PFSK-1 (cell line): ENCODE measurements around the gene FOXR1.

ENCODE experiments used
- FOXP2 ChIP-seq: optimal IDR thresholded peaks from 2 replicates; pipeline ENCODE3; 2011; ENCODE audit warnings: borderline replicate concordance, control low read depth, inconsistent platforms; ENCODE audit not compliant: insufficient read depth; ENCODE audit errors: extremely low read length, extremely low read depth
- POLR2AphosphoS5 ChIP-seq: IDR thresholded peaks from 2 replicates; pipeline ENCODE4 v1.6.1; 2012; ENCODE audit warnings: low read depth, mild to moderate bottlenecking, control low read depth, low read length, moderate library complexity
- SIN3A ChIP-seq: IDR thresholded peaks from 2 replicates; pipeline ENCODE4 v1.6.1; 2012; ENCODE audit warnings: mild to moderate bottlenecking, low read length, moderate library complexity, borderline replicate concordance; ENCODE audit not compliant: insufficient read depth
- TAF1 ChIP-seq: IDR thresholded peaks from 2 replicates; pipeline ENCODE4 v1.6.1; 2012; ENCODE audit warnings: low read length, control low read depth, borderline replicate concordance; ENCODE audit not compliant: insufficient read depth
- TF ChIP-seq, protein P1 (sequence below), 2 experiments: IDR thresholded peaks; 2 replicates each; pipeline versions ENCODE4 v1.6.1 to v1.8.0; 2011 to 2012; ENCODE audit warnings: low read depth in 2 of 2, low read length in 2 of 2, control low read depth in 1 of 2, inconsistent platforms in 1 of 2, mild to moderate bottlenecking in 1 of 2, moderate library complexity in 1 of 2; ENCODE audit not compliant: insufficient read depth in 1 of 2

The FOXR1 gene

DNA sequence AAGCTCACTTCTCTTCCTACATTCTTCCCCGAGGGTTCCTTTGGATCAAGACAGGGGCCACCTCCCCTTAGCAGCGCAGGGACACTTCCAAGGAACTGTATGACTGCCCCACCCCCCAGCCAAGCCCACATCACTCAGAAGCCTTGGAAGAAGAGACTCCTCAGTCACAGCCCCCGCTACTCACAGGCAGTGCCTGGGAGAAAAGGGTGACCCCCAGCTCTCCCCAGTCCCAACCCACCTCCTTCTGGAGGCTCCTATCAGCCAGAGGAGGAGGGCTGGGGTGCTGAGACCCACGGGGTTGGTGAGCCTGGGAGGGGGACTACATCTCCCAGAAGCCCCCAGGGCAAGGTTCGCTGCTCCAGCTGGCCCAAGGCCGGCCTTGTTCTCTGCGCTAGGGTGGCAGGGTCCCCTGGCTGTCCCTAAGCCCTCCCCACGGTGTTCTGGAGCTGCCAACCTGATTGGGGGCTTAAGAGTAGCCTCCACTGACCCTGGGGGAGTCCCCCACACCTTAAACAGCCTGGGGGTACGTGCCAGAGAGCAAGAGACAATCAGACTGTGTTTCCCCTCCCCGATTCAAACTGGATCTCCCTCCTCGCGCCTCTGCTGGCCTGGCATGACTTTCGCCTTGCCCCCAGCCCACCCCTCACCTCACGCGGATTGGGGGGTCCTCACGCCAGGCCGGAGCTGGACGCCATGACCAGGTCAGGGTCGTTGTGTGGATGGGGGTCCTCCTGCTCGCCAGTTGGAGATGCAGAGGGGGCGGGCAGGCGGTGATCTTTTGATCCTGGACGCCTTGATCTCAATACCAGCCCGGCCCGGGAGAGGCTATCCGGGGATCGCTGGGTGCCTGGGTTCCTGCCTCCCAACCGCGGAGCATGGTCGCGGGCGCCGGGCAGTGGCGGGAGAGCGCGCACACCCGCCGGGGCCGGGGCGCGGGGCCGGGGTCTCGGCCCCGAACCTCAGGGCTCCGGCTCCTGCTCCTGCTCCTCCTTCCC is 46.7 kb upstream of the FOXR1 start:
- TF ChIP-seq POLR2AphosphoS5: no peak

DNA sequence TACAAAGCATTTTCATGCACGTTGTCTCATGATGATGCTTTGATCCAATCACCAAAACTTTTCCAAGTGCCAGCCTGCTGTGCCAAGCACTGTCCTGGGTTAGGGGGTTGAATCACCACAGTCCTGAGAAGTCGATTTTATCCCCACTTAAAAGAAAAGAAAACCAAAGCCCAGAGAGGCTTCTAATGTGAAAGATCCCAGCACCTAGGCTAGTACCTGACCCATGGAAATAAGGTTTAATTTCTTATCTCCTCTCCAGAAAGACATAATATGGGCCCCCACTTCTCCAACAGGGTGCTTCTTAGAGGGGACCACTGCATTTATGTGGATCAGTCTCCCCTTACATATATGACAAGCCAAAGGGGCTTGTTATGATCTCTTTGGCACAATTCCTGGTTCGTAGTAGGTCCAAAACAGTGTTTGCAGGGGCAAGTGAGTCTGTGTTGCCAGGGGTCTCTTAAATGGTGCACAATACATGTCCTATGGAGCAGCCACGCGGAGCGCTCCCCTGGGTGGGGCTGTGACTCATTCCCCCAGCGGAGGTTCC is 43.9 kb upstream of the FOXR1 start:
- TF ChIP-seq, protein P1, sequence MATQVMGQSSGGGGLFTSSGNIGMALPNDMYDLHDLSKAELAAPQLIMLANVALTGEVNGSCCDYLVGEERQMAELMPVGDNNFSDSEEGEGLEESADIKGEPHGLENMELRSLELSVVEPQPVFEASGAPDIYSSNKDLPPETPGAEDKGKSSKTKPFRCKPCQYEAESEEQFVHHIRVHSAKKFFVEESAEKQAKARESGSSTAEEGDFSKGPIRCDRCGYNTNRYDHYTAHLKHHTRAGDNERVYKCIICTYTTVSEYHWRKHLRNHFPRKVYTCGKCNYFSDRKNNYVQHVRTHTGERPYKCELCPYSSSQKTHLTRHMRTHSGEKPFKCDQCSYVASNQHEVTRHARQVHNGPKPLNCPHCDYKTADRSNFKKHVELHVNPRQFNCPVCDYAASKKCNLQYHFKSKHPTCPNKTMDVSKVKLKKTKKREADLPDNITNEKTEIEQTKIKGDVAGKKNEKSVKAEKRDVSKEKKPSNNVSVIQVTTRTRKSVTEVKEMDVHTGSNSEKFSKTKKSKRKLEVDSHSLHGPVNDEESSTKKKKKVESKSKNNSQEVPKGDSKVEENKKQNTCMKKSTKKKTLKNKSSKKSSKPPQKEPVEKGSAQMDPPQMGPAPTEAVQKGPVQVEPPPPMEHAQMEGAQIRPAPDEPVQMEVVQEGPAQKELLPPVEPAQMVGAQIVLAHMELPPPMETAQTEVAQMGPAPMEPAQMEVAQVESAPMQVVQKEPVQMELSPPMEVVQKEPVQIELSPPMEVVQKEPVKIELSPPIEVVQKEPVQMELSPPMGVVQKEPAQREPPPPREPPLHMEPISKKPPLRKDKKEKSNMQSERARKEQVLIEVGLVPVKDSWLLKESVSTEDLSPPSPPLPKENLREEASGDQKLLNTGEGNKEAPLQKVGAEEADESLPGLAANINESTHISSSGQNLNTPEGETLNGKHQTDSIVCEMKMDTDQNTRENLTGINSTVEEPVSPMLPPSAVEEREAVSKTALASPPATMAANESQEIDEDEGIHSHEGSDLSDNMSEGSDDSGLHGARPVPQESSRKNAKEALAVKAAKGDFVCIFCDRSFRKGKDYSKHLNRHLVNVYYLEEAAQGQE (IDR thresholded peaks at IDR 0.05; ENCODE audit: insufficient read depth in 1 of 2, low read depth in 2 of 2, low read length in 2 of 2): no peak
- TF ChIP-seq FOXP2: no peak
- no peak for TF ChIP-seq TAF1
- no peak for TF ChIP-seq POLR2AphosphoS5
- TF ChIP-seq SIN3A: no peak

DNA sequence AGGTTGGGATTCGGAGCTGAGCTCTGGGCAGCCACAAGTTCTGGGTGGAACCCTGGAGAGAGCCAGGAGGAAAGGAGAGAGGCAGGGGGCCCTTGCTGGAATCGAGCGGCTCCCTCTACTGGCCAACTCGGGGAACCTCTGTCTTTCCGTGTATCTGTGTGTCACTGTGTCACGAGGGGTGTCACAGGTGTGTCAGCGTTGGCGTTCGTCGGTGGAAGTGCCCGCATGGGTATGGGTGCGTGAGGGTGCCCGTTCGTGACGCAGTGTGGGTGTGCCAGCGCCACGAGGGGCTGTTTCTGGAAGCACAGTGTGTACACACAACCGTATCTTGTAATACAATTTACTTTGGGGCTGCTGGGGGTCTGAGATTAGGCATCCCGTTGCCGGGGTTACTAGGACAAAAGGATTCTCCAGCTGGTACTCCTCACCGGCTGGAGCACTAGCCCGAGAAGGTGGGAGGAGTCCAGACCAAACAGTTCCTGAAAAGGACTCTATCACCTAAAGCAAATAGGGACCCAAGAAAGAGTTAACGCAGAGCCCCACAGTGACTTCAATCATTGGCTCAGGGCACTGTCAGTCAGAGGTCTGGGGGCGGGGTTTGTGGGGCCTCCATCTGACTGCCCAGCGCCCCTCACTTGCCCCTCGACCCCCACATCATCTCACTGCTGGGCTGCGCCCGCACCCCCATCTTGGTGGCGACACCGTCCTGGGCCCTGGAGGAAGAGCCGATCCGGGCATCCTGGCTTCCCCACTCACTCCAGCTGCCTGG is 43.3 kb upstream of the FOXR1 start:
- TF ChIP-seq, protein P1 (IDR thresholded peaks at IDR 0.05; ENCODE audit: insufficient read depth in 1 of 2, low read depth in 2 of 2, low read length in 2 of 2): peak; percentile 50 to 69; a peak in 3 of 4 replicates
- no peak for TF ChIP-seq SIN3A
- peak; percentile 23; the same call in 1 of the 2 replicates for TF ChIP-seq TAF1

DNA sequence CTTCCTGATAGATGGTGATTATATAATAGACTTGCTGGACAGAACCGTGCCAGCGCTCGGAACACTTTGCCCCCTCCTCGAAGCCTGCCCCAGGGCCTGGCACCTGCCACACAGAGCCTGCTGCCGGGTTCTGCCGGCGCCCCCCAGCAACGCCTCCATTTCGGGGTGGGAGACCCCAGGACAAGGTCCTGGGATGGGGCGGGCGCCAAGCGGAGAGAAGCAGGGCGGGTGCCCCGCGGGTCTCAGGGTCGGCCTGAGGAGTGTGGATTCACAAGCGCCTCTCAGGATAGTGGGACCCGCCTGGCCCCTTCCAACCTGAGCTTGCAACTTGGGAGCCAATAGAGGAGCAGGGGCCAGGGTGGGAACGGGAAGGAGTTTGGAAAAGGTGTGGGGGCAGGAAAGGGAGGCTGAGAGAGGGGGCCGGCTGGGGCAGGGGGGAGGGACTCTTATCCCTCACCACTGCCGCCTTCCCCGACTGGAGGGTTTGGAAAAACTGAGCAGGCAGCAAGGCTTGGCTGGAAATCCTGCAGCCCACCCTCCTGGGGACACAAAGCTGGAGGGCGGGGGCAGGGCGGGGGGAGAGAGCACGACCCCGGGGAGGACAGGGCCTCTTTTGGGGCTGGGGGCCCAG is 42.6 kb upstream of the FOXR1 start:
- TF ChIP-seq, protein P1 (IDR thresholded peaks at IDR 0.05; ENCODE audit: insufficient read depth in 1 of 2, low read depth in 2 of 2, low read length in 2 of 2): 0 out of 4 replicates have a peak, but pooled peaks of 1 of the 2 experiments have one; percentile 18
- no peak for TF ChIP-seq SIN3A

DNA sequence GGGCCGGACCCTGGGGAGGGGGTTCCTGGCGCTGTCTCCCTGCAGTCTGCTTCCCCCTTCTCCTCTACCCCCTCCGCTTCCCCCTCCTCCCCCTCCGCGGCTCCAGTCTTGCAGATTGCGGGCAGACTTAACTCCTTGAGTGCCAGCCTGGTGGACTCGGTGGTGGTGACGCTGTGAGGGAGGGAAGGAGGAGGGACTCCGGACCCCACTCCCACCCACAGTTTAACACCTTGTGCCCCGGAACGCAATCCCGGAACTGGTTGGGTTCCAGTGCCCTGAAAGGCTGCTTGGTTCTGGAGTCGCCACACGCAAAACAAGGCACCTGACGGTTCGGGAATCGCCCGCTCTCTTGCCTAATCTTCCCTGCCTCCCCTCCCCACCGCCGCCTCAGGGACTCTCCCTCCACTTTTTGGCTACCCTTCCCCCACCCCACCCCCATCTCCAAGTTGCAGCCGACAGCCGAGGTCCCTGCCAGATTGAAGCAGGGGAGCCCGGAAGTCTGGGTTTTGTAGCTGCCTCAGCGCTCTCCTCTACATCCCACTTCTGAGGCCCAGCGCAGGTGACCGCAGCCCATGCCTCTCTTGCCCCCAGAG is 42.0 kb upstream of the FOXR1 start:
- TF ChIP-seq SIN3A (no peak), TAF1 (0 out of 2 replicates have a peak, but pooled peaks have one; percentile 41)
